Gastroesophageal sphincter (tissue), 4 donors: ENCODE data around the gene SYT7. TPM values are rescaled to one million over a fixed set of nuclear protein-coding genes. Genes with fewer than 3 reads are reported as not detected.

Experiments
- ATAC-seq: fragments of 150-250 bp; one replicate; pipeline ENCODE4 v1.9.1; 2016; ENCODE audit warnings: mild to moderate bottlenecking, moderate library complexity
- H3K27ac ChIP-seq, 4 donors: fragments of 200-600 bp; sonication (generic) in 3 of 4; 1 replicate in 3 of 4; 2 replicates in 1 of 4; pipeline ENCODE4 v1.5.1; 2016 to 2019
- H3K27me3 ChIP-seq: fragments of 200-600 bp; sonication (generic); one replicate; pipeline ENCODE4 v1.5.1; 2019
- H3K36me3 ChIP-seq, 2 donors: fragments of 200-600 bp; sonication (generic); one replicate each; pipeline ENCODE4 v1.5.1; 2019; ENCODE audit warnings: control low read depth in 1 of 2
- H3K4me1 ChIP-seq, 3 donors: fragments of 200-600 bp; sonication (generic); 1 replicate in 2 of 3; 2 replicates in 1 of 3; pipeline ENCODE4 v1.5.1; 2016 to 2019; ENCODE audit warnings: control low read depth in 2 of 3
- H3K4me3 ChIP-seq, 2 donors: fragments of 200-600 bp; sonication (generic); one replicate each; pipeline ENCODE4 v1.5.1; 2019; ENCODE audit warnings: mild to moderate bottlenecking in 1 of 2, moderate library complexity in 1 of 2
- H3K9me3 ChIP-seq, 3 donors: fragments of 200-600 bp; sonication (generic); one replicate each; pipeline ENCODE4 v1.5.1; 2017 to 2019; ENCODE audit warnings: control low read depth in 2 of 3
- CTCF ChIP-seq, 4 experiments: fragments of 200-600 bp in 2 of 4; fragments of 450-650 bp in 2 of 4; sonication (generic) in 1 of 4; IDR thresholded peaks; one replicate each; pipeline ENCODE4 v1.5.1; 2017 to 2019; ENCODE audit warnings: antibody characterized with exemption in 4 of 4, mild to moderate bottlenecking in 2 of 4, moderate library complexity in 2 of 4
- EP300 ChIP-seq: sonication (generic); formaldehyde crosslinking; IDR thresholded peaks from one replicate; pipeline ENCODE4 v1.6.1; 2017; ENCODE audit warnings: antibody characterized with exemption, mild to moderate bottlenecking
- POLR2A ChIP-seq, 2 donors: fragments of 450-650 bp; IDR thresholded peaks; one replicate each; pipeline ENCODE4 v1.6.1; 2017; ENCODE audit warnings: antibody characterized with exemption in 2 of 2, mild to moderate bottlenecking in 2 of 2, moderate library complexity in 1 of 2
- POLR2AphosphoS5 ChIP-seq: sonication (generic); formaldehyde crosslinking; IDR thresholded peaks from one replicate; pipeline ENCODE4 v1.6.1; 2017; ENCODE audit warnings: antibody characterized with exemption
- WGBS, 2 donors: methylation state at CpG; one replicate each; pipeline ENCODE4 v1.1.5; 2018; ENCODE audit warnings: low coverage in 1 of 2; 5-methylcytosine and 5-hydroxymethylcytosine counted together
- total RNA-seq, 4 donors: library from RNA; depleted of rRNA; stranded (reverse); fragments of >200 nt; gene quantifications; one replicate each; pipeline ENCODE4 v1.1.0, GENCODE V29; 2016

Gene SYT7
- total RNA-seq, 4 donors from 2014 or later, result 1.8 to 3.7 (median 3.1) TPM

GRCh38 chr11:61544466-61544865 lies 36.4 kb downstream of the SYT7 start:
- no peak overlapping the region for H3K4me3 ChIP-seq
- no peaks in the 10 kb centered on the region for H3K9me3 ChIP-seq
- peaks cover 79% of the 10 kb centered on the region for H3K27me3 ChIP-seq
- ATAC-seq, result no peak
- H3K36me3 ChIP-seq, result no peaks in the 10 kb centered on the region
- no peak overlapping the region for H3K27ac ChIP-seq
- 85 to 100% methylated on average over 2 of the region's 6 CpGs for WGBS, 2 donors
- H3K4me1 ChIP-seq, result peaks cover 0 to 12% (median 0%) of the 10 kb centered on the region in 3 donors
- TF ChIP-seq POLR2A (IDR thresholded peaks at IDR 0.05), result no peak
- TF ChIP-seq EP300, result no peak
- TF ChIP-seq POLR2AphosphoS5, result no peak
- TF ChIP-seq CTCF (IDR thresholded peaks at IDR 0.05), result no peak

- no peaks in the 10 kb centered on the region for H3K9me3 ChIP-seq
- H3K4me3 ChIP-seq, result no peak overlapping the region
- H3K36me3 ChIP-seq, result no peaks in the 10 kb centered on the region
- peaks cover 0 to 12% (median 0%) of the 10 kb centered on the region in 3 donors for H3K4me1 ChIP-seq
- peaks cover 79% of the 10 kb centered on the region for H3K27me3 ChIP-seq
- ATAC-seq, result no peak
- no peak for TF ChIP-seq POLR2AphosphoS5
- TF ChIP-seq POLR2A (IDR thresholded peaks at IDR 0.05), result no peak
- WGBS, 2 donors, result 60 to 100% methylated on average over 1 of the region's 4 CpGs
- H3K27ac ChIP-seq, result no peak overlapping the region
Observed at GRCh38 chr11:61543606-61544306, 37.1 kb downstream of the SYT7 start.

- H3K4me1 ChIP-seq, result peaks cover 0 to 12% (median 0%) of the 10 kb centered on the region in 3 donors
- peaks cover 73% of the 10 kb centered on the region for H3K27me3 ChIP-seq
- ATAC-seq, result no peak
- H3K36me3 ChIP-seq, result no peaks in the 10 kb centered on the region
- H3K27ac ChIP-seq, result no peak overlapping the region
- no peak overlapping the region for H3K4me3 ChIP-seq
- H3K9me3 ChIP-seq, result no peaks in the 10 kb centered on the region
- TF ChIP-seq POLR2AphosphoS5 (no peak), POLR2A (IDR thresholded peaks at IDR 0.05) (no peak), EP300 (no peak), CTCF (IDR thresholded peaks at IDR 0.05) (no peak)
- WGBS, 2 donors, result 93% methylated on average over 11 of the region's 16 CpGs; no CpG with 5 or more reads in 1 of the 2 donors
Observed at GRCh38 chr11:61542705-61543104, 38.2 kb downstream of the SYT7 start.

- Histone ChIP-seq H3K36me3 (no peaks in the 10 kb centered on the region), H3K27ac (no peak overlapping the region), H3K27me3 (peaks cover 71% of the 10 kb centered on the region), H3K4me3 (no peak overlapping the region), H3K4me1 (peaks cover 0 to 12% (median 0%) of the 10 kb centered on the region in 3 donors), H3K9me3 (no peaks in the 10 kb centered on the region)
- ATAC-seq, result no peak
- TF ChIP-seq EP300 (no peak), POLR2A (IDR thresholded peaks at IDR 0.05) (no peak), POLR2AphosphoS5 (no peak), CTCF (IDR thresholded peaks at IDR 0.05) (no peak)
- no CpG with 5 or more reads among the region's 19 CpGs for WGBS, 2 donors
Observed at GRCh38 chr11:61542024-61542461, 38.8 kb downstream of the SYT7 start.

GRCh38 chr11:61541598-61541997 lies 39.3 kb downstream of the SYT7 start:
- H3K27me3 ChIP-seq, result peaks cover 71% of the 10 kb centered on the region
- H3K9me3 ChIP-seq, result no peaks in the 10 kb centered on the region
- H3K36me3 ChIP-seq, result no peaks in the 10 kb centered on the region
- peaks cover 0 to 12% (median 0%) of the 10 kb centered on the region in 3 donors for H3K4me1 ChIP-seq
- TF ChIP-seq POLR2A (IDR thresholded peaks at IDR 0.05), result no peak
- no peak for TF ChIP-seq EP300
- TF ChIP-seq POLR2AphosphoS5, result no peak
- no peak for TF ChIP-seq CTCF (IDR thresholded peaks at IDR 0.05)
- no peak overlapping the region for H3K4me3 ChIP-seq
- ATAC-seq, result peak; percentile 41
- no peak overlapping the region for H3K27ac ChIP-seq
- WGBS, 2 donors, result 20 to 22% methylated on average over 2 of the region's 3 CpGs
